GM21360 (cell line): Measurements from ENCODE around the gene PKN3.

Source experiments
- ATAC-seq: cut with Tn5 transposase; IDR thresholded peaks from one replicate; pipeline ENCODE4 v1.9.1; 2021; ENCODE audit warnings: mild to moderate bottlenecking, moderate library complexity; ENCODE audit not compliant: unreplicated experiment

The PKN3 gene

DNA sequence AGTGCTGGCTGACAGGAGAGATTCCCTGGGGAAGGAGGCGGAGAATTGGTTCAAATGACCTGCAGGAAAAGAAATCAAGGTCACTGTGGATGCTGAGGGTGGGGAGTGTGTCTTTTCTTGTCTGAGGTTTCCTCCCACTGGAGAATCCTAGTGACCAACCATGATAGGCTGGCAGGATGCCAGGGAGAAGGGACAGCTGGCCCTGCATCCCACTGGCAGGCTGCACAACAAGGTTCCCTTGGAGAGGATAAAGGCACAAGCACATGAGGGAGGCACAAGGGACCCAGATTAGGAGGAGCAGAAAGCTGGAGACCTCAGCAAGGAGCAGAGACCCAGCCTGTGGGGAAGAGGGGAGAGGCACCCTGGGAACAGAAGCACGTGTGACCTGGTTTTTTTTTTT is 33.1 kb downstream of the PKN3 start:
- ATAC-seq, result no peak

GRCh38 chr9:128742401-128742800 is 40.1 kb downstream of the PKN3 start:
- ATAC-seq, result no peak

- ATAC-seq, result no peak
Measured at GRCh38 chr9:128743421-128743820, 41.1 kb downstream of the PKN3 start.

GRCh38 chr9:128747241-128747640 is 44.9 kb downstream of the PKN3 start:
- no peak for ATAC-seq

DNA sequence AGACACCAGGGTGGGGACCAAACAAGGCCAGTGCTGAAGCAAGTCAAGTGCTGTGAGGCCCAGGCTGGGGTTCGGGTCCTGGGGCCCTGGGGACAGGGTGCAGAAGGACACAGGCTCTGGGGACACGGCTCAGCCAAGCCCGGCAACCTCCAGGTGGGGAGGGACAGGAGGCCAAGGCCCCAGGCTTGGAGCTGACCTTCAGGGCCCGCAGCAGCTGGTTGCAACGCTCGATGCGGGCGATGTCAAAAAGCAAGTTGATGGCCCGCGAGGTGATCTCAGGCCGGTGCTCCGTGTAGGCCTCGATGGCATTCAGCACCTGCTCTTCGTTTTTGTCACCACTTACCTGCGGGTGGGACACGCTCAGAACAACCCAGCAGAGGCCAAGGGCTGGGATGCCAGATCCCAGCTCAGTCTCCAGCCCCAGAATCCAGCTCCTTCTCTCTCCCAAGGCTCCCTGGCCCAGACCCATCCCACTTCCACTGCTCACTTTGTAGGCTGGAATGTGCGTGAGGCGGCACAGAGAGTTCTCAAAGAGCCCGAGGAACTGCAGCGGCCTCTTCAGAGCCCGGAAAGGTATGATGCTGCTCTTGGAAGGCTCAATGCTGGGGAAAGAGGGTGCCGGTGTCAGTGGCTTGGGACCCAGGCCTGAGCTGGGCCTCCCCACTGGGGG is 48.8 kb downstream of the PKN3 start:
- no peak for ATAC-seq

- no peak for ATAC-seq
Measured at GRCh38 chr9:128753627-128754026, 51.3 kb downstream of the PKN3 start.

DNA sequence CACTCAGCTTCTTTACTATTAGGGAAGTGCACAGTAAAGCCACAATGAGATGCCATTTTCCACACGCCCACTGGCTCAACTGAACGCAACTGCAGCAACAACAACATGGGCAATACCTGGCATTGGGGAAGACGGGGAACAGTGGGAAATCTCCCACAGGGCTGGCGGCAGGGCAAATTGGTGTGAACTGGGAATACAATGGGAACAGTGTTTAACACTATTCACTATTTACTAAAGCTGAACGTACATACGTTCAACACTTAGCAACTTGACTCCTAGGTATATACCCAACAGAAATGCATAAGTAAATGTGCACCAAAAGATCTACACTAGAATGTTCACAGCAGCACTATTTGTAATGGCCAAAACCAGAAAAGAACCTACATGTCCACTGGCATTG is 55.3 kb downstream of the PKN3 start:
- ATAC-seq, result no peak

- no peak for ATAC-seq
Measured at GRCh38 chr9:128762671-128763449, 60.6 kb downstream of the PKN3 start.

- ATAC-seq, result no peak
Measured at GRCh38 chr9:128764361-128764760, 62.1 kb downstream of the PKN3 start.

- no peak for ATAC-seq
Measured at GRCh38 chr9:128765499-128765898, 63.2 kb downstream of the PKN3 start.

- no peak for ATAC-seq
Measured at GRCh38 chr9:128768606-128769005, 66.3 kb downstream of the PKN3 start.
